Measurements from ENCODE around the gene HBA2.
"Not testable (repeated sequence)": the region's sequence is repeated elsewhere in the genome, so short reads cannot be mapped to it uniquely, and the experiment has no call there.

HBA2 gene

GRCh38 chr16:204046-204445, 31.4 kb downstream of the HBA2 start:
- not testable (repeated sequence) for DNase-seq

GRCh38 chr16:209359-209758, 36.7 kb downstream of the HBA2 start:
- DNase-seq, result not testable (repeated sequence)

GRCh38 chr16:211631-212180, 39.0 kb downstream of the HBA2 start:
- not testable (repeated sequence) for DNase-seq

GRCh38 chr16:212999-213398, 40.3 kb downstream of the HBA2 start:
- DNase-seq, result no peak

- no peak for DNase-seq
These were observed 47.3 kb downstream of the HBA2 start for GRCh38 chr16:220021-220420.

Data from effector CD8-positive, alpha-beta T cell (primary cell).